ENCODE results near the gene POLE2.
"Not testable (repeated sequence)": the region's sequence is repeated elsewhere in the genome, so short reads cannot be mapped to it uniquely, and the experiment has no call there.

DNA sequence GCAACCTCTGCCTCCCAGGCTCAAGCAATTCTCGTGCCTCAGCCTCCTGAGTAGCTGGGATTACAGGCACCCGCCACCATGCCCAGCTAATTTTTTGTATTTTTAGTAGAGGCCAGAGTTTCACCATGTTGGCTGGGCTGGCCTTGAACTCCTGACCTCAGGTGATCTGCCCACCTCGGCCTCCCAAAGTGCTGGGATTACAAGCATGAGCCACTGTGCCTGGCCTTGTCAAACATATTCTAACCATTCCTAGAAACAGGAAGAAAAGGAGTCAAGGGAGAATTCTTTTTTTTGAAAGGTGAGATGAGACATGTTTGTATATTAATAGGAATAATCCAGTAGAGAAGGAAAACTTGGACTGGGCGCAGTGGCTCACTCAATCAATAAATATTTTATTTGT is 16.5 kb upstream of the POLE2 start:
- TF ChIP-seq POLR2A (IDR thresholded peaks at IDR 0.05; ENCODE audit: low read depth, low read length); TAF1 (IDR thresholded peaks at IDR 0.05; ENCODE audit: borderline replicate concordance, low read depth, low read length): not testable (repeated sequence)

Data from GM12892 (cell line).